Neutrophil (primary cell): ENCODE results near the gene SF1.

Experiments used
- H3K27ac ChIP-seq: fragments of 200-600 bp; sonication (generic); 2 replicates; pipeline ENCODE4 v1.5.1; 2016; ENCODE audit warnings: mild to moderate bottlenecking, moderate library complexity
- H3K27me3 ChIP-seq: fragments of 200-600 bp; sonication (generic); 2 replicates; pipeline ENCODE4 v1.6.0; 2016; ENCODE audit warnings: mild to moderate bottlenecking
- H3K36me3 ChIP-seq: fragments of 200-600 bp; sonication (generic); 2 replicates; pipeline ENCODE4 v1.5.1; 2017
- H3K4me1 ChIP-seq, 2 experiments: fragments of 200-600 bp in 1 of 2; sonication (generic) in 1 of 2; 1 replicate in 1 of 2; 2 replicates in 1 of 2; pipeline versions ENCODE4 v1.5.1 to v1.6.1; 2013 to 2016; ENCODE audit warnings: low read depth in 1 of 2, low read length in 1 of 2, mild to moderate bottlenecking in 1 of 2, moderate library complexity in 1 of 2; ENCODE audit not compliant: control insufficient read depth in 1 of 2, insufficient read depth in 1 of 2
- H3K4me3 ChIP-seq, 2 experiments: fragments of 200-600 bp in 1 of 2; sonication (generic) in 1 of 2; 1 replicate in 1 of 2; 2 replicates in 1 of 2; pipeline ENCODE4 v1.5.1; 2013 to 2016; ENCODE audit warnings: low read depth in 1 of 2, low read length in 1 of 2, mild to moderate bottlenecking in 1 of 2, moderate library complexity in 1 of 2
- H3K9me3 ChIP-seq: fragments of 200-600 bp; sonication (generic); 2 replicates; pipeline ENCODE4 v1.5.1; 2016
- TF ChIP-seq, protein P1 (sequence below): fragments of 200-600 bp; sonication (generic); IDR thresholded peaks from 2 replicates; pipeline ENCODE4 v1.5.1; 2016; ENCODE audit warnings: antibody characterized with exemption

SF1 gene

DNA sequence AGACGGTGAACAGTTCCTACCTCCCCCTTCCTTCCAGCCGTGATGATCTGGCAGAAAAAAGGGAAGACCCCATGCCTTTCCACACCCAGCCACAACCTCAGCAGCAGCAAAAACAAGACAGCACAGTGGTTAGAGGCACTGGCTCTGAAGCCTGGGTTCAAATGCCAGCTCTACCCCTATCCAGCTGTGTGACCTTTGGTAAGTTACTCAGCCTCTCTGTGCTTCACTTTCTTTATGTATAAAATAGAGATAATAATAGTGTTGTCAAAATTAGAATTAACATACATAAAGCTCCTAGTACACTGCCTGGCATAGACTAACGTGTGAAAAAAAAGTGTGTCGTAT is 59.6 kb downstream of the SF1 start:
- TF ChIP-seq, protein P1, sequence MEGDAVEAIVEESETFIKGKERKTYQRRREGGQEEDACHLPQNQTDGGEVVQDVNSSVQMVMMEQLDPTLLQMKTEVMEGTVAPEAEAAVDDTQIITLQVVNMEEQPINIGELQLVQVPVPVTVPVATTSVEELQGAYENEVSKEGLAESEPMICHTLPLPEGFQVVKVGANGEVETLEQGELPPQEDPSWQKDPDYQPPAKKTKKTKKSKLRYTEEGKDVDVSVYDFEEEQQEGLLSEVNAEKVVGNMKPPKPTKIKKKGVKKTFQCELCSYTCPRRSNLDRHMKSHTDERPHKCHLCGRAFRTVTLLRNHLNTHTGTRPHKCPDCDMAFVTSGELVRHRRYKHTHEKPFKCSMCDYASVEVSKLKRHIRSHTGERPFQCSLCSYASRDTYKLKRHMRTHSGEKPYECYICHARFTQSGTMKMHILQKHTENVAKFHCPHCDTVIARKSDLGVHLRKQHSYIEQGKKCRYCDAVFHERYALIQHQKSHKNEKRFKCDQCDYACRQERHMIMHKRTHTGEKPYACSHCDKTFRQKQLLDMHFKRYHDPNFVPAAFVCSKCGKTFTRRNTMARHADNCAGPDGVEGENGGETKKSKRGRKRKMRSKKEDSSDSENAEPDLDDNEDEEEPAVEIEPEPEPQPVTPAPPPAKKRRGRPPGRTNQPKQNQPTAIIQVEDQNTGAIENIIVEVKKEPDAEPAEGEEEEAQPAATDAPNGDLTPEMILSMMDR = no peak
- peaks cover 0 to 6% of the 10 kb centered on the region in 2 experiments for H3K4me1 ChIP-seq
- H3K27me3 ChIP-seq = peaks cover 94% of the 10 kb centered on the region
- H3K36me3 ChIP-seq = no peaks in the 10 kb centered on the region
- H3K27ac ChIP-seq = no peak overlapping the region
- H3K9me3 ChIP-seq = no peaks in the 10 kb centered on the region
- H3K4me3 ChIP-seq = no peak overlapping the region

DNA sequence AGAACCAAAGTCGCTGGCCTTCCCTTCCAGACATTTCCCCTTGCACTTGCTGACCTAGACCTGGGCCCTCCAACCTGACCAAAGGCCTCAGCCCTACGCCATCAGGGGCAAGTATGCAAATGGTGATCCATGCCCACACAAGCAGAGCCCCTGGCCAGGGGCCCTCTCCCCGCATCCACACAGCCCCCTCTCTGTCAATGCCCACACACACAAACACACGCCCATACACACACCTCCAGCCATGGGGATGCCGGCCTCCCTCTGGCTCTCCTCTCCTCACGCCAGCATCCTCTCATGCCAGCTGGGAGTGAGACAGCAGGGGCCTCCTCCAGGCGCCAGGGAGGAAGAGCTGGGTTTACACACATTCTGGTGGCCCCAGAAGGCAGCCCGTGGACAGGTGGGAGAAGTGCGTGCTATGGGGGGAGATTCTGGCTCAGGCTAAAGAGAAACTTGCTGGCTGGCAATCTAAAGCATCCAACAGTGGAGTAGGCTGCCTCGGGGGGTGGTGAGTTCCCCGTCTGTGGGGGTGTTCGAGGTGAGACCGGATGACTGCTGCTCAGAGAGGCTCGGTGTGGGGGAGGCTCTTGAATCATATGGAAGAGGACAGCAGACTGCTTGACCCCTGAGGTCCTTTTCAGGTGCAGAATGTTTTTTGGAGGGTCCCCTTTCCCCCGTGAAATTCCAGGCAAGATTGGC is 60.1 kb downstream of the SF1 start:
- no peak overlapping the region for H3K27ac ChIP-seq
- TF ChIP-seq, protein P1 = no peak
- no peaks in the 10 kb centered on the region for H3K36me3 ChIP-seq
- peaks cover under 1 to 1% of the 10 kb centered on the region in 2 experiments for H3K4me1 ChIP-seq
- no peaks in the 10 kb centered on the region for H3K9me3 ChIP-seq
- peaks cover 99% of the 10 kb centered on the region for H3K27me3 ChIP-seq
- no peak overlapping the region for H3K4me3 ChIP-seq

DNA sequence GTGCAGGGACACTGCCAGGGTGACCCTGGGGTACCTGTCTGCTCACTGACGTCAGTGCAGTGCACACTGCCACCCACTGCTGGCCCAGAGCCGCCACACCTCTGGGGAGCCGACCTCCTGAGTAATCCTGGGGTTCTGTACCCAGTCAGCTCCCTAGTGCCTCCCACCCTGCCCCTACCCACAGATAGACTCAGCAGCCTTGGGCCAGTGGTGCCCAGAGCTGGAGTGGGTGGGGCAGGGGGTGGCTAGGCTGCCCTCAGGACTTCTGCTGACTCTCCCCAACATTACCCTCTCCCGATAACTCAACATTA is 61.1 kb downstream of the SF1 start:
- H3K4me1 ChIP-seq = peaks cover 8 to 11% of the 10 kb centered on the region in 2 experiments
- H3K36me3 ChIP-seq = no peaks in the 10 kb centered on the region
- peaks cover 100% of the 10 kb centered on the region for H3K27me3 ChIP-seq
- H3K27ac ChIP-seq = no peak overlapping the region
- no peaks in the 10 kb centered on the region for H3K9me3 ChIP-seq
- no peak overlapping the region for H3K4me3 ChIP-seq
- TF ChIP-seq, protein P1 = no peak

DNA sequence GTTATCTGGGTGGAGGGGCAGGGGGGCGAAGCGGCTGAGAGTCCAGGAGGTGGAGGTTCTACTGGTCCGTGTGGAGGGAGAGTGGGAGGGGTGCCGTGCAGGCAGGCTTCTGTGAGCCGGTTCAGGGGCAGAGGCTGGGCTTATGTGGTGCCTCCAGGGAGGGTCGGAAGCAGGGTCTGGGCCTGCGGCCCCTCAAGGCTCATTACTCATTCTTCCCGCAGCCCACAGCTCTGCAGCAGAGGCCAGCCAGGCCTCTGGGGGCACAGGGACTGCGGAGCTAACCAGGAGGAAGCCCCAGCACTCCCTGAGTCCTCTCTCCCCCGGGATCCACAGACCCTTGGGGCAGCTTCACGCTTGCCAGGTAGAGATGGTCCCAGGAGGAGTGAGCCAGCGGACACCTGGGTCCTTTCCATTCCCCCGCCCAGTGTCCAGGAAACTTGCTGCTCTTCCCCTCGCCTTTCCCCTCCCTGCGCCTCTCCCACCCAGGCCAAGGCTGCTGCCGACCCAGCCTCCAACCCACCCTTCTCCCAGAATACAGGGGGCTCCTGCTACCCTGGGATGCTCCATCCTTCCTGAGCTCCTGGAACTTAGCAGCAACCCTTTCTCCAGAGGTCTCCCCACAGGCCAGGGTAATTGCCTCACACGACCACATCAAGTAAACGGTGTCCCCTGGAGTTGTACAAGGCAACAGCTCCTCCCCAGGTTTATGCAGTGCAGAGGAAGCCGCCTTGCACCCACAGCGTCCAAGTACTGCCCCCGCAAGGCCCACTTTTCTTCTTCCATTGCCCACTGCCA is 61.7 kb downstream of the SF1 start:
- no peak overlapping the region for H3K27ac ChIP-seq
- peaks cover 100% of the 10 kb centered on the region for H3K27me3 ChIP-seq
- H3K36me3 ChIP-seq = no peaks in the 10 kb centered on the region
- TF ChIP-seq, protein P1 = no peak
- H3K9me3 ChIP-seq = no peaks in the 10 kb centered on the region
- peaks cover 8 to 14% of the 10 kb centered on the region in 2 experiments for H3K4me1 ChIP-seq
- no peak overlapping the region for H3K4me3 ChIP-seq

DNA sequence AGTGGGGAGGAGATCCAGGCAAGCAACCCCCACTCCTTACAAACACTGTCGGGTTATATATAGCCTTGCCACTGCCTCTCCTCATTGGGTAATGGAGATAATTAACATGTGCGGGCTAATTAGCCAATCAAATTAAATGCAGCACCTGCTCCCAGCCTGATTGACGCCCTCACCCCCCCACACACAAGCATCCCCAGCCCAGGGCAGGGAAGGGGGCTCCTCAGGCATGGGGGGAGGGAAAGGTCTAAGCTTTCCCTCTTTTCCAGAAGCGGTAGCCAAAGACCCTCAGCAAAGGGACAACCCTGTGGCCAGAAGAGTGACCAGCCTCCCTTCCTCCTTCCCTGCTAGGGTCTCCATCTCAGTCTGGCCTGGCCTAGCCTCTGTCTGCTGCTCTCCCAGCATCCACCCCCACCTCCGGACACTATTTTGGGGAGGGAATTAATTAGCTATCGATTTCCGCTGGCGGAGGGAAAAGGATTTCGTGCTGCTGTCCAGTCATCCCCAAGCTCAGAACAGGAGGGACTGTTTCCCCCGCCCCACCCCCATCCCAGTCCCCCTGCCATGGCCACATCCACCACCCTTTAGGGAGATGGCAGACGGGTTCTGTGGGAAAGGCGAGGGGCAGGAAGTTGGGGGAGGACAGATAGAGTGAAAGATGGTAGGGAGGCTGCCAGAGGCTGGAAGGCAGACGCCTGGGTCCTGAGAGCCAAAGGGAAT is 62.4 kb downstream of the SF1 start:
- peaks cover 8 to 14% of the 10 kb centered on the region in 2 experiments for H3K4me1 ChIP-seq
- no peak overlapping the region for H3K4me3 ChIP-seq
- H3K9me3 ChIP-seq = no peaks in the 10 kb centered on the region
- no peaks in the 10 kb centered on the region for H3K36me3 ChIP-seq
- TF ChIP-seq, protein P1 = no peak
- H3K27ac ChIP-seq = no peak overlapping the region
- H3K27me3 ChIP-seq = peaks cover 100% of the 10 kb centered on the region
